ENCODE data around the gene POLK. TPM values are rescaled to one million over a fixed set of nuclear protein-coding genes. Genes with fewer than 3 reads are reported as not detected.
A peak's percentile ranks its signal among the peaks of the same experiment; 100 is the strongest.
"Not testable (repeated sequence)": the region's sequence is repeated elsewhere in the genome, so short reads cannot be mapped to it uniquely, and the experiment has no call there.

POLK gene
- total RNA-seq, 1 donor from 2014 or later = 39.9 TPM

DNA sequence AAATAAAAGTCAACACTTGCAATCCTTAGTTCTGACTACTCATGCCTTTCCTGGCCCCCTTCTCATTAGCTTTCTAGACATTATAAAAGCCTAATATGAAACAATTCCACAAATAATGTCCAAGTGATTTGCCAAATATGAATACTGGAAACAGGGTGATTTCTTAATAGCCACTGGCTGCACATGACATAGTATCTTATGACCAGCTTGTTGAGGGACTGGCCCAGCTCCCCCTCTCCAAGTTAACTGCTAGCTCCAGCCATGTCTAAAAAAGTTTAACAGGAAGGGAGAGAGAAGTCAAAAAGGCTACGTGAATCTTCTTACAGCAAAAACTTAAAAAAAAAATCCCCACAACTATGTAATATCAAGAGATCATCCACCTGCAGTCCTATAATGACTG lies 1.7 kb upstream of the POLK start:
- DNase-seq (ENCODE audit: low spot score in 2 of 2) = no peak
- FAIRE-seq = no peak

DNA sequence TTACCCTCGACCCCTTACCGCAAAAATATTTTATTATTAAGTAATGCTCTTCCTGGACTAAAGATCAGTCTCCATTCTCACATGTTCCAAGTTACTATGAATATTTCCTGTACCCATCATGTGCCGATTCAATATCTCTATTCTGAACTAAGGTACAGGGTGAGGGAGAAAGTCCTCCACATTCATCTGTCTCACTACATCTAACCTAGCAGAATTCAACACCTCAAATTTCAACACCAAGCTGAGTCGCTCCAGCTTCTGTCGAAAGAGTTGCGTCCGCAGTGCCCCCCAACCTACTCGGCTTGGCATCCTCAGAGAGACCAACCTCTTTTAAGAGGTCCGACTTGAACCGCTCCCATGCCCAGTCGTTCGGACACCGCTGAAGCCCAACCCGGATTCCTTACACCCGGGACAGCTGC lies 1.3 kb upstream of the POLK start:
- DNase-seq (ENCODE audit: low spot score in 2 of 2) (no peak), FAIRE-seq (no peak)

DNA sequence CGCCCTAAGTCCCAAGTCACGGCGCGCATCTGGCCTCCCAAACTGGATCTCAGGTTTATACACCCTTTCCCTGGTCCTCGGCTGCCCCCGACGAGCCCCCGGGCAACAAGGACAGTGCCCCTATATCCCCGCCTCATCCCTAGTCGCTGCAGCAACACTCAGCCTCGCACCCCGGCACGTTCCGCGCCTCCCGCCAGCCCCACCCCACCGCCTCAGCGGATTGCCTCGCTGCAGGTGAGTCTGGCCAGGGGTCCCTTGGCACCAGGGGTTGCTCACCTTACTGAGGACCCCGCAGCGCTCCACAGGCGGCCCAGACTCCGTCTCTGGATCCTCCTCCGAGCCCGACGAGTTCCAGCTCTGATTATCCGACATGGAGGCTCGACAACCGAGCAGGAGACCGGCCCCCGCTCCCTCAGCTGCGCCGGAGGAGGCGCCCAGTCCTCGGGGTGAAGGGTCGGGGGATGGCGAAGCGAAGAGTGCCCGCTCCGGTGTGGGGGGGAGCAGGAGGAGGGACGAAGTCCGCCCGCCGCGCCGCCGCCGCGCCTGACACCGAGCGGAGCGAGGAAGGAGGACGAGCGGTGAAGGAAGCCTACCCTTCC lies 756 bp upstream of the POLK start:
- FAIRE-seq = no peak
- DNase-seq (ENCODE audit: low spot score in 2 of 2) = peak; percentile 13 to 46

DNA sequence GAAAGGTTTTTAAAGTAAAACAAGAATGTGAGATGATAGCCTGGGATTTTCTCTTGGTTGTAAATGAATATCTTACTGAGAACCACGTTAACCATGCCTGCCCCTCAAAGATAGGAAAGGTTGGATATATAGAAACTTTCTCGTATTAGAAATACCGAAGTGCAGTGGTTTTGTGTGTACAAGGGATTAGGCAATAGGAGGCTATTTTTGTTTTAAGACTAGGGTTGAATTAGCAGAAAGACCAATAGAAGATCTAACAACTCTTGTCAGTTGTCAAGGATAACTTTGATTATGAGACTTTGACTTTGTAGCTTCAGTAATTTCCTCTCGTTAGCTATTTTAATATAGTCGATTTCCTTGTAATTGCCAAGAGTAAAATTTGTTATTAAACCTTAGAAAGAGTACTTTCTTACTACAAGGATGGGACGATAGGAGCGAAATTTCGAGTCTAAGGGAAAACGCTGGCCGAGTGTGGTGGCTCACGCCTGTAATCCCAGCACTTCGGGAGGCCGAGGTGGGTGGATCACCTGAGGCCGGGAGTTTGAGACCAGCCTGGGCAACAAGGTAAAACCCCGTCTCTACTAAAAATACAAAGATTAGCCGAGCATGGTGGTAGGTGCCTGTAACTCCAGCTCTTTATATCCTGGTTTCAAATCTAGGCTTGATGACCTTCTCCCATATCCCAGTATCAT lies 838 bp downstream of the POLK start:
- DNase-seq (ENCODE audit: low spot score in 2 of 2) = no peak
- no peak for FAIRE-seq

DNA sequence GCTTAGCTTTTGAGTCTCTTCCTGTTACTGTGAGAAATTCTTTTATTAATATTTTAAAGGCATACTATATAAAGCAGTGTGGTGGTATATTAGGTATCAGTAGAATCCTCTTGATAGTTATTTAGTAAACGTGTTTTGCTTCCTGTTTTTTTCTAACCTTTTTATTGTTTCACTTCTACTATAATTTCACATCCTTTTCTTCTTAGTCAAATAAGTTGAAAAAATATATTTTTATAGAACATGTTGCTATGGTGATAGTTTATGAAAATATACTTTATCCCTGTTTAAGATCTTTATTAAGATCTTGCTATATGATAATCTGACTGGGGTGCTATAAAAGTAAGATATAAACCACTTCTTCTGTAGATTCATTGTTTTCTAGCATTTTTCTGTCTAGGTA lies 2.1 kb downstream of the POLK start:
- no peak for DNase-seq (ENCODE audit: low spot score in 2 of 2)
- peak; percentile 72 for FAIRE-seq

DNA sequence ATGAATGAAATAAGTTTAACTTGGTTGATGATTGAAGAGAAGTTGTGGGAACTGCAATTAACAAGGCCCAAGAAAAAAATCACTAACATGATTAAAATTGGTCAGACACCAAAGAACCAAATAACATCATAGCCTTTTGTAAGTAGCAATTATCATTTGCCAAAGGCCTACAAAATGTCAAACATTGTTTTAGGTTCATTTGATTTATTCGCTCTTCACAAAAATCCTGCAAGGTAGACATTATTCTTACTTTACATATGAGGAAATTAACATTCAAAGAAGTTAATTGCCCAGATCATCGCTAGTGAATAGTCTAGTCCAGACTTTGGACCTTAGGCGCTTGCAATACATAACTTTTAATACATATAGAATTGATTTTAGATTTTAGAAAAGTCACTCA lies 2.6 kb downstream of the POLK start:
- DNase-seq (ENCODE audit: low spot score in 2 of 2) = no peak
- FAIRE-seq = no peak

DNA sequence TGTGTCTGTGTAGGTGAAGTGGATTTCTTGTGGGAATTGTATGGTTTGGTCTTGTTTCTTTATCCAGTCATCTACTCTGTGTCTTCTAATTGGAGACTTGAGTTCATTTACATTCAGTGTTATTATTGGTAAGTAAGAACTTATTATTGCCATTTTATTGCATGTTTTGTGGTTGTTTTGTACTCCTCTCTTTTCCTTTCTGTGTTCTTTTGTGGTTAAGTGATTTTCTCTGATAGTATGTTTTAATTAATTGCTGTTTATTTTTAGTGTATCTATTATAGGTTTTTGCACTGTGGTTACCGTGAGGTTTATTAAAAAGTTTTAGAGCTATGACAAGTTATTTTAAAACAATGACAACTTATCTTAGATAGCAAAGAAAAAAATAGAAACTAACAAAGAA lies 8.1 kb downstream of the POLK start:
- FAIRE-seq = no peak

DNA sequence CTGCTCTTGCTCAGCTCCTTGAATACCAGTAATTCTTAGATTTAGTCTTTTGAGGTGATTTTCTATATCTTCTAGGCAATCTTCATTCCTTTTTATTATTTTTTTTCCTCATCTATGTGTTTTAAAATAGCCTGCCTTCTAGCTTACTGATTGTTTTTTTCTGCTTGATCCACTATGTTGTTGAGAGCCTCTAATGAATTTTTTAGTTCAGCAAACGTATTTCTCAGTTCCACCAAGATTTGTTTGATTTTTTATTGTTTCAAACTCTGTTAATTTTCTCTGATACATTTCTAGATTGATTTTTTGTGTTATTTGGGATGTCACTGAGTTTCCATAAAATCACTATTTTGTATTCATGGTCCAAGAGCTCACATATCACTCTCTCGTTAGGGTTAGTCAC lies 9.5 kb downstream of the POLK start:
- DNase-seq (ENCODE audit: low spot score in 2 of 2) = no peak

More for the DNA sequence above, 8.1 kb downstream of the POLK start:
- no peak for DNase-seq (ENCODE audit: low spot score in 2 of 2)

DNA sequence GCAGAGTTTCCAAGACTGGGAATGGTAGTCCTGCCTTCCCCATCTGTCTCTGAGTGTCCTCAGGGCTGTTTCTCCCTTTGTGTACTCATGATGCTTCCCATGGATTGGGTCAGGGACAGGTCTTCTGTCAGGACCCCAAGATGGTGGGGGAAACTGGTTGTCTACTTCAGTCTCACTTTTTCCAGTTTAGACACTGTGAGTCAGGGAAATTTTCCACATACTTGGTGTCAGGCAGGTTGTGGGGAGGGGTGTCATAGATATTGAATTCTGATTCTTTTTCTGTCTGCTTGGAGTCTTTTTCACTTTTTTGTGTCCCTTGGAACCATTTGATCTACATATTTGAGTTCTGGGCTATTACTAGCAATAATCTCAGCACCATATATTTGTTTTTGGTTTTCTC lies 10.3 kb downstream of the POLK start:
- FAIRE-seq (no peak), DNase-seq (ENCODE audit: low spot score in 2 of 2) (no peak)

More for the DNA sequence above, 9.5 kb downstream of the POLK start:
- FAIRE-seq = no peak

DNA sequence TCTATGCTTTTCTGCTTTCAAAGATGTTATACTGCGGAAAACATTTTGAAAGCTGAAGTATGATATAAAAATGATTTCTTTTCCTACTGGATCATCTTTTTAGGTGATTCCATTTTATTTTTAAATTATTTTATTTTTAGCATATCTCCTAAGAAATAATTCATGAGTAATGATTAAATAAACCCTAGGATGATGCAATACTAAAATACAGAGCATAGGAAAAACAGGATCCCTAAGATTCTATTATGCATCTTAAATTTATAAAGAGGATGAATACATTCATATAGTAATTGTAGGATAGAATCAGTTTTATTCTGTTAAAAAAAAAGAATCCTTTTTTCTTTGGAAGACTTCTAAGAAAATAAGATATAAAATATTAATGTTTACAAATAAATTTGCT lies 10.9 kb downstream of the POLK start:
- no peak for DNase-seq (ENCODE audit: low spot score in 2 of 2)
- no peak for FAIRE-seq

DNA sequence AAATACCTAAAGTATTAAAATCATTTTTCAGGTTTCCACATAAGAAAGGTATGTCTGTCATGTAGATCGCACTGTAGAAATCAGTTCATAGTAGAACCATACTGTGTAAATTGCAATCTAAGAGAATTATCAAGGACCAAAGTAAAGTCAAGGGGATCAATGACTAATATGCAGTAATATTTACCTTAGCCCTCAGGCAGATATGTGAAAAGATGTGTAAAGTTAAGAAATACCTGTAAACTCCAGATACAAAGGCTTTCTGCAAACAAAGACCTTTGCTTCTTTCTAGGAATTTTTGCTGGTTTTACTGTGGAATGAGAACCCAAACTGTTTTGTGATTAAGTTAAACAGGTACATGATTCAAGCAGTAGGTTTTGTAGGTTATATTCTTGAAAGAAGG lies 11.6 kb downstream of the POLK start:
- no peak for FAIRE-seq
- DNase-seq (ENCODE audit: low spot score in 2 of 2) = no peak

DNA sequence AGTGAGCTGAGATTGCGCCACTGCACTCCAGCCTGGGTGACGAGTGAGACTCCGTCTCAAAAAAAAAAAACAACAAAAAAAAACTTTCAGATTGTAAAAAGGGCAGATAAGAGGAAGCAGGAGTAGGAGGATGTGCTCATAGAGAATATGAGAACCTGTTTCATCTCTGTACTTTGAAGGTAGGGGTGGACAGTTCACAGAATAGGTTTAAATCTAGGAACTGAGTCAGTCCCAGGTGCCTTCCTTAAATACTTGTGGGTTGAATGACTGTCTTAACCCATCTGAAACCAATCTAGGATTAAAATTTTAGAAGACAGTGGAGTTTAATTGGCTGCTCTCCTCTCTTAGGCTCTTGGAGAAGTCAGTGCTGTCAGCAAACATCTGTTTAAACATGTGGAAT lies 12.4 kb downstream of the POLK start:
- DNase-seq (ENCODE audit: low spot score in 2 of 2) = no peak
- FAIRE-seq = no peak

DNA sequence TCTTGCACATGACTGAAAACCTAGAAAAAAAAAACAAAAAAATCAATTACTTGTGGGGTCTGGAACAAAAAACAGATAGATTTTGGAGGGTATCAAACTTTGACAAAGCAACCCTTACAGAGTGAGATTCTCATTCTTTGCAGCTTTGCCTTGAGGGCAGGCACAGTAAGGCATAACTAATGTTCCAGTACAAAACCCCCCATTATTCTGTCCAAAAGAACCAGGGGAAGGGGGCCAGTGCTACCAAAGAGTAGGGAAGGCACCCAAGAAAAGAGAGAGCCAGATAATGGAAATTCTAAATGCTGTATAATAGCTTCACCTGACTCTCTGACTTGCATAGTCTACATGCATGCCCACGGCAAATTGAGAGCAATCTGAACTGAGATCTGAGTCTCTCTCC lies 12.9 kb downstream of the POLK start:
- FAIRE-seq = no peak
- DNase-seq (ENCODE audit: low spot score in 2 of 2) = no peak

DNA sequence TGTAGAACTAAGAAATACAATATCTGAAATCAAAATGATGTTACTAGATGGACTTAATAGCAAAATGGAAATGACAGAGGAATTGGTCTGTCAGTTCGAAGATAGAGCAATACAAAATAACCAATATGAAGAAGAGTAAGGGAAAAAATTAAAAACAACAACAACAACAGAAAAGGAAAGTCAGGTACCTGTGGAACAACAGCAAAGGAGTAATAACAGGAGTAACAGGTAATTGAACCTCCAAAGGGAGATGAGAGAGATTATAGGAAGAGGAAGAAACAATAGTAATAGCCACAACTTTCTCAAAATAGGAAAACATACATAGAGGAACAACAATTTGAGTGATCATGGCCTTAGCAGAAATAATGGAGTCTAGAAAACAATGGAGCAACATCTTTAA lies 13.7 kb downstream of the POLK start:
- DNase-seq (ENCODE audit: low spot score in 2 of 2) (no peak), FAIRE-seq (no peak)

DNA sequence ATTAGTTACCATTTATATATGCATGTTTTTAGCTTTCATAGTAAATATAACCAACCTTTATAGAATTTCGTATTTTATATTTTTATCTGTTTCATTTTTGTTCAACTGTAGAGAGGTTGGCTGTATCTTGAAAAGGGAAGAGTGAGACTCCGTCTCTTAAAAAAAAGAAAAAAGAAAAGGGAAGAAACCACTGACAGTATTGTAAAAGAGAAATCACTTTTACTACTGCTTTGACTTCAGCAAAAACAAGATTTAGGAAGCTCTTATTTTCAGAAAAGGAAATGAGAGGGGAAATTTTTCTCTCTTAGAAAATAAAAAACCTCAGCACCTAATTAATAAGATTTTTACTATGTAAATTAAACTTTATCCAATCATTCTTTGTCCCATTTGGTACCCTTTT lies 14.4 kb downstream of the POLK start:
- DNase-seq (ENCODE audit: low spot score in 2 of 2) (no peak), FAIRE-seq (no peak)

DNA sequence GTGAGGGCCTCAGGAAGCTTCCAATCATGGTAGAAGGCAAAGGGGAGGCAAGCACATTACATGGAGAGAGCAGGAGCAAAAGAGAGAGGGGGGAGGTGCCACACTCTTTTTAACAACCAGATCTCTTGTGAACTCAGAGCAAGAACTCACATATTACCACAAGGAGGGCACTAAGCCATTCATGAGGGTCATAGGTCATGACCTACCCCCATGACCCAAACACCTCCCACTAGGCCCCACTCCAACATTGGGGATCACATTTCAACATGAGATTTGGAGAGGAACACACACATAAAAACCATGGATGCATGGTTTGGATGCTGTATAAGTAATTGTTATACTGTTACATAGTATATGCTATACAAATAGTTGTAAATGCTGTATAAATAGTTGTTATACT lies 17.5 kb downstream of the POLK start:
- no peak for FAIRE-seq
- DNase-seq (ENCODE audit: low spot score in 2 of 2) = no peak

DNA sequence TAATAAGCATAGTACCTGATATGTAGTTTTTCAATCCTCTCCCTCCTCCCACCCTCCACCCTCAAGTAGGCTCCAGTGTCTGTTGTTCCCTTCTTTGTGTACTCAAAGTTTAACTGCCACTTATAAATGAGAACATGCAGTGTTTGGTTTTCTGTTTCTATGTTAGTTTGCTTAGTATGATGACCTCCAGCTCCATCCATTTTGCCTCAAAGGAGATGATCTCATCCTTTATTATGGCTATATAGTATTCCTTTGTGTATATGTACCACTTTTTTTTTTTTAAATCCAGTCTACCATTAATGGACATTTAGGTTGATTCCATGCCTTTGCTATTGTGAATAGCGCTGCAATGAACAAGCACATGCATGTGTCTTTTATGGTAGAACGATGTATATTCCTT lies 20.5 kb downstream of the POLK start:
- DNase-seq (ENCODE audit: low spot score in 2 of 2) (no peak), FAIRE-seq (no peak)

DNA sequence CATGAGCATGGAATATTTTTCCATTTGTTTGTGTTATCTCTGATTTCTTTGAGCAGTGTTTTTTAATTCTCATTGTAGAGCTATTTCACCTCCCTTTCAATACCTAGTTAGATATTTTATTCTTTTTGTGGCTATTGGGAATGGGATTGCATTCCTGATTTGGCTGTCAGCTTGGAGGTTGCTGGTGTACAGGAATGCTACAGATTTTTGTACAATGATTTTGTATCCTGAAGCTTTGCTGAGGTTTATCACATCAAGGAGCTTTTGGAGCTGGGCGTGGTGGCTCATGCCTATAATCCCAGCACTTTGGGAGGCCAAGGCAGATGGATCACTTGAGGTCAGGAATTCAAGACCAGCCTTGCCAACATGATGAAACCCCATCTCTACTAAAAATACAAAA lies 22.0 kb downstream of the POLK start:
- DNase-seq (ENCODE audit: low spot score in 2 of 2); FAIRE-seq: not testable (repeated sequence)

DNA sequence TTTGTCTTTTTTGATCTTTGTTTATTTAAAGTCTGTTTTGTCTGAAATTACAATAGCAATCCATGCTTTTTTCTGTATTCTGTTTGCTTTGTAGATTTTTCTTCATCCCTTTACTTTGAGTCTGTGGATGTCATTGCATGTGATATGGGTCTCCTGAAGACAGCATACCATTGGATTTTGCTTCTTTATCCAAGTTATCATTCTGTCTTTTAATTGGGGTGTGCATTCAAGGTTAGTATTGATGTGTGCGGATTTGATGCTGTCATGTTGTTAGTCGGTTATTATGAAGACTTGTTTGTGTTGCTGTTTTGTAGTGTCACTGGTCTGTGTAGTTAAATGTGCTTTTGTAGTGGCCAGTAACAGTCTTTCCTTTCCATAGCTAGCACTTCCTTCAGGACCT lies 23.0 kb downstream of the POLK start:
- FAIRE-seq = no peak
- DNase-seq (ENCODE audit: low spot score in 2 of 2) = no peak

DNA sequence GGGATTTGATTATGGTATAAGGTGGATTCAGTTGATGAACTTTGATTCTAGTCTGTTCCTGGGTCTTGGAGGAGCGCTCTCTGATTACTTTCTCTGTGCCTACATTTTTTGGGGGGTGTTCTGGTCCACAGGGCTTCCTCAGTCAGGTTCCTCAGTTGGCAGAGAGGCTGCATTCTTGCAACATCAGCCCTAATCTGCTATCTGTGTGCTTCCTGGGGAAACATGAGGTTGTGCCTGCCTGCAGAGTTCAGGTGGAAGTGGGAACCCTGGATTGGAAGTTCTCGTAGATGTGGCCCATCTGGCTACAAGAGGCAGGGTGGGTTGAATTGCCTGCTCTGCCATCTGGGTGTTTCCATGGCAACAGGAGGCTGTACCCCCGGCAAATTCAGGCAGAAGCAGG lies 24.5 kb downstream of the POLK start:
- DNase-seq (ENCODE audit: low spot score in 2 of 2) = no peak
- no peak for FAIRE-seq

DNA sequence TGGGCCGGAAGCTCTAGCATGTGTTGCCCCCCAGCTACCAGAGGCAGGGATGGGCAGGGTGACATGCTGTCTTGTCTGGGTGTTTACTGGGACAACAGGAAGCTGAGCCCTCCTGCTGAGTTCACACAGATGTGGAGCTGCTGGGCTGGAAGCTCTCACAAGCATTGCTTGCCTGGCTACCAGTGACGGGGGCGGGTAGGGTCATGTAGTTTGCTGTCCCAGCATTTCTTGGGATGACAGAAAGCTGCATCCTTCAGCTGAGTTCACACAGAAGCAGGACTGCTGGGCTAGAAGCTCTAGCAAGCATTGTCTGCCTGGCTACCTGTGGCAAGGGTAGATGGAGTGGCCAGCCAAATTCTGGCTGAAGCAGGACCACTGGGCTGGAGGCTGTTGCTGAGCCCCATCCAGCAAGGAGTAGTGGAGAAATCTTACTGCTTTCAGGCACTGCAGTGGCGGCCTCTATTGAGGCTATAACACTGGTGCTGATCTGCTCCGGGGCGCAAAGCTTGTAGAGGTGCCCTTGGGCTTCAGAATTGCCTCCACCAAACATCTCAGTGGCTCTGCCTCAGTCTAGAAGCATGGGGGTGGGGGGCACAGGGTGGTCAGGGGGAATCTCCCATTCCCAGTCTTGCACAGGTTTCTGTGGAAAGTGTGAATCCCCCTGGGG lies 25.1 kb downstream of the POLK start:
- FAIRE-seq = no peak

DNA sequence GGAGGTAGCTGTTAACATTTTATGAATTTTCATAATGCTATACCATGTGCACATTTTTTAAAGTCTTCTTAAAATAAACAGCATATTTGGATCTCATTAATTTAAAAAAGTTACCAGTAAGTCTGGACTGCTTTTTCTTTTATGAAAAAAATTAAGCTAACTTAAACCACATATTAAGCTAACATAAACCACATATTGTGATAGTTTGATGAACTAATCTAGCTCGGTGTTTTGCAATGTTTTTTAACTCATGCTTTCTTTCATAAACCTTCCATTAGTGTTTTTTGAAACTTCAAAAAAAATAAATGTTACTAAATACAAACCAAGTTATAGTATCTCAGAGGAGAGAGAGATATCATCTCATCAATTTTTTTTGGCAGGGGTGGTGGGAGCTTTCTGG lies 26.5 kb downstream of the POLK start:
- FAIRE-seq (no peak), DNase-seq (ENCODE audit: low spot score in 2 of 2) (no peak)

More for the DNA sequence above, 25.1 kb downstream of the POLK start:
- DNase-seq (ENCODE audit: low spot score in 2 of 2) = no peak

Data from frontal cortex (tissue), 4 donors.